K562 (cell line): ENCODE results near the gene CACNA1C. TPM values are rescaled to one million over a fixed set of nuclear protein-coding genes. Genes with fewer than 3 reads are reported as not detected.

Experiments used
- ATAC-seq: fragments of 200-7000 bp; cut with Tn5 transposase; 3 replicates; pipeline ENCODE4 v1.9.1; 2020; ENCODE audit warnings: moderate library complexity
- BruUV-seq: library from RNA; stranded (reverse); fragments of 400-500 nt; replicated peaks from 2 replicates; lab custom pipeline; 2021; lab: Mats Ljungman, UMichigan
- CTCF ChIA-PET: fragments of 300-600 bp; formaldehyde crosslinking; extraction: SDS; loops from one replicate; lab custom pipeline; 2021; ENCODE audit warnings: low intra/inter-chr PET ratio; lab: Yijun Ruan, JAX
- POLR2A ChIA-PET: fragments of 300-600, 350-650 bp; sonication (Branson Sonifier 250); formaldehyde crosslinking; extraction: SDS; loops from one replicate; lab custom pipeline; 2021; ENCODE audit warnings: antibody characterized with exemption, inconsistent platforms; lab: Yijun Ruan, JAX
- DNase-seq, 4 experiments: peaks; one replicate each; pipeline versions ENCODE4 v3.0.0 to v3.0.0-alpha.2; 2011 to 2018; ENCODE audit warnings: low spot score in 3 of 4, mixed read lengths in 3 of 4; ENCODE audit errors: extremely low read depth in 1 of 4
- FAIRE-seq: peaks from 2 replicates; lab custom pipeline; 2011; peaks lifted over from hg19 to GRCh38; lab: Jason Lieb, UNC
- H2AFZ ChIP-seq: 2 replicates; pipeline ENCODE4 v1.6.0; 2011; ENCODE audit warnings: low read depth, low read length, control low read depth, inconsistent platforms
- H3K27ac ChIP-seq: fragments of 200-600 bp; 3 replicates; pipeline ENCODE4 v1.8.0; 2011; ENCODE audit warnings: low read depth, mild to moderate bottlenecking, control low read depth, inconsistent platforms, low read length, moderate library complexity, mixed read lengths; ENCODE audit errors: extremely low read depth
- H3K27me3 ChIP-seq, 2 experiments: fragments of 300-600 bp in 1 of 2; 2 replicates in 1 of 2; 3 replicates in 1 of 2; pipeline versions ENCODE4 v1.6.0 to v1.8.0; 2011; ENCODE audit warnings: inconsistent platforms in 2 of 2, low read length in 2 of 2, mild to moderate bottlenecking in 1 of 2, mixed read lengths in 1 of 2, moderate library complexity in 1 of 2; ENCODE audit not compliant: control insufficient read depth in 2 of 2, insufficient read depth in 2 of 2
- H3K36me3 ChIP-seq: fragments of 300-600 bp; 3 replicates; pipeline ENCODE4 v1.8.0; 2011; ENCODE audit warnings: mild to moderate bottlenecking, low read length, inconsistent platforms; ENCODE audit not compliant: control insufficient read depth, insufficient read depth
- H3K4me1 ChIP-seq, 2 experiments: fragments of 200-600 bp in 1 of 2; replicated peaks in 1 of 2; 2 replicates in 1 of 2; 3 replicates in 1 of 2; pipeline versions ENCODE4 v1.5.1 to v1.8.0; 2011; ENCODE audit warnings: inconsistent platforms in 2 of 2, low read length in 2 of 2, mild to moderate bottlenecking in 1 of 2, mixed read lengths in 1 of 2, moderate library complexity in 1 of 2; ENCODE audit not compliant: control insufficient read depth in 2 of 2, insufficient read depth in 2 of 2
- H3K4me2 ChIP-seq: 2 replicates; pipeline ENCODE4 v1.6.1; 2011; ENCODE audit warnings: low read length, control low read depth, inconsistent platforms, mixed read lengths; ENCODE audit not compliant: insufficient read depth
- H3K4me3 ChIP-seq: fragments of 200-600 bp; sonication (generic), shearing (Covaris generic); 2 replicates; pipeline ENCODE4 v1.5.1; 2016; ENCODE audit warnings: control low read depth, inconsistent platforms
- H3K79me2 ChIP-seq: fragments of 200-600 bp; 3 replicates; pipeline ENCODE4 v1.8.0; 2011; ENCODE audit warnings: low read length, inconsistent platforms; ENCODE audit not compliant: control insufficient read depth, insufficient read depth
- H3K9ac ChIP-seq, 2 experiments: 2 replicates each; pipeline versions ENCODE4 v1.6.0 to v1.6.1; 2011; ENCODE audit warnings: low read depth in 2 of 2, low read length in 2 of 2, control low read depth in 1 of 2, inconsistent platforms in 1 of 2, mild to moderate bottlenecking in 1 of 2, mixed read lengths in 1 of 2; ENCODE audit not compliant: insufficient read depth in 1 of 2
- H3K9me1 ChIP-seq: one replicate; pipeline ENCODE4 v1.6.0; 2011; ENCODE audit warnings: inconsistent platforms, mild to moderate bottlenecking, low read length, moderate library complexity; ENCODE audit not compliant: control insufficient read depth, insufficient read depth
- H3K9me3 ChIP-seq: replicated peaks from 2 replicates; pipeline ENCODE4 v1.5.1; 2011; ENCODE audit warnings: low read depth, low read length, inconsistent platforms; ENCODE audit not compliant: control insufficient read depth, insufficient read depth
- H4K20me1 ChIP-seq: replicated peaks from 2 replicates; pipeline ENCODE4 v1.6.1; 2011; ENCODE audit warnings: low read length, inconsistent platforms, mixed read lengths; ENCODE audit not compliant: control insufficient read depth, insufficient read depth
- EP400 ChIP-seq: fragments of 450-650 bp; IDR thresholded peaks from 2 replicates; pipeline ENCODE4 v1.6.1; 2017; ENCODE audit warnings: antibody characterized with exemption, mild to moderate bottlenecking, moderate library complexity
- KDM1A ChIP-seq, 2 experiments: fragments of 450-650 bp; IDR thresholded peaks; 2 replicates each; pipeline ENCODE4 v1.6.1; 2016; ENCODE audit warnings: mild to moderate bottlenecking in 2 of 2
- LEF1 ChIP-seq: fragments of 450-650 bp; IDR thresholded peaks from 2 replicates; pipeline ENCODE4 v1.6.1; 2016; ENCODE audit warnings: mild to moderate bottlenecking
- PBX2 ChIP-seq, 2 experiments: IDR thresholded peaks in 1 of 2; conservative IDR thresholded peaks in 1 of 2; 2 replicates each; pipeline ENCODE4 v1.6.1; 2016; ENCODE audit warnings: low read depth in 2 of 2, mild to moderate bottlenecking in 1 of 2, missing compliant biosample characterization in 1 of 2, missing genetic modification characterization in 1 of 2, moderate library complexity in 1 of 2
- PHB ChIP-seq: fragments of 250-450 bp; sonication (Bioruptor Pico); IDR thresholded peaks from 2 replicates; pipeline ENCODE4 v1.5.0; 2021
- PPARD ChIP-seq: fragments of 250-450 bp; sonication (Bioruptor Pico); IDR thresholded peaks from 2 replicates; pipeline ENCODE4 v1.8.0; 2022; ENCODE audit warnings: inconsistent platforms, mild to moderate bottlenecking, moderate library complexity
- RUNX1 ChIP-seq: sonication (generic); IDR thresholded peaks from 2 replicates; pipeline ENCODE4 v1.6.1; 2016; ENCODE audit warnings: antibody characterized with exemption, low read depth
- SAFB2 ChIP-seq: fragments of 200-400 bp; formaldehyde crosslinking; IDR thresholded peaks from 2 replicates; pipeline ENCODE4 v1.6.1; 2018; ENCODE audit warnings: borderline replicate concordance, low read length, low read depth, moderate library complexity; ENCODE audit not compliant: severe bottlenecking
- WGBS: fragments of 100-300 bp; shearing (Covaris generic); methylation state at CpG from one replicate; pipeline ENCODE4 v1.1.6; 2016; ENCODE audit warnings: low coverage, mixed read lengths; ENCODE audit not compliant: insufficient coverage; ENCODE audit errors: missing lambda C conversion rate; 5-methylcytosine and 5-hydroxymethylcytosine counted together
- in situ Hi-C: fragments of 300-500 bp; cut with MboI; formaldehyde crosslinking; loops from 4 replicates; pipeline ENCODE4 v1.15.0; 2018; ENCODE audit warnings: inconsistent platforms, mixed read lengths
- intact Hi-C: fragments of 100-400 bp; cut with micrococcal nuclease; formaldehyde crosslinking; loops from 2 replicates; pipeline ENCODE4 v1.14.2; 2022
- polyA plus RNA-seq, 8 experiments: library from polyadenylated mRNA; depleted of rRNA in 4 of 8; stranded (reverse) in 5 of 8; unstranded in 3 of 8; fragments of >200 nt; fragmentation: Nextera tagmentation in 2 of 8; fragmentation: Illumina TruSeq in 1 of 8; extraction: Ambion mirVana in 2 of 8; extraction: Trizol in 1 of 8; gene quantifications; 2 replicates each; pipeline versions ENCODE4 v1.2.1 to v1.2.3, GENCODE V29; 2011 to 2014; ENCODE audit warnings: inconsistent platforms in 1 of 8, missing spikeins in 1 of 8
- total RNA-seq, 7 experiments: library from RNA; depleted of rRNA in 6 of 7; stranded (reverse); fragments of >200 nt in 6 of 7; fragmentation: Illumina TruSeq in 2 of 7; extraction: Trizol in 2 of 7; gene quantifications; 2 replicates each; pipeline versions ENCODE4 v1.2.1 to v1.2.3, GENCODE V29; 2011 to 2021; ENCODE audit warnings: low replicate concordance in 1 of 7

CACNA1C gene
- total and polyA plus RNA-seq, 9 of the 15 experiments (the other 6 are each of a cell fraction or from before 2014, with no cell fraction given): not detected

- in situ Hi-C loops (no loop called here), intact Hi-C loops (no loop called here)
- ATAC-seq (no peak), FAIRE-seq (no peak), DNase-seq (no peak)
- WGBS: 0% methylated on average over 3 of the region's 14 CpGs
- no peak overlapping the region for H3K4me3 ChIP-seq
- no TSS peak for BruUV-seq
- H2AFZ ChIP-seq: no peak overlapping the region
- ChIA-PET POLR2A (no interaction called here), CTCF (no interaction called here)
- H3K27ac ChIP-seq: no peak overlapping the region
- H3K4me1 ChIP-seq: no peaks in the 10 kb centered on the region; a peak in 1 of 5 replicates
- H3K36me3 ChIP-seq: no peaks in the 10 kb centered on the region
- H3K4me2 ChIP-seq: no peak overlapping the region
- peaks cover 0 to 39% of the 10 kb centered on the region in 2 experiments; a peak in 4 of 5 replicates for H3K27me3 ChIP-seq
- H4K20me1 ChIP-seq: no peaks in the 10 kb centered on the region; the same call in 1 of the 2 replicates
- H3K79me2 ChIP-seq: no peaks in the 10 kb centered on the region
- H3K9ac ChIP-seq: no peak overlapping the region
- no peaks in the 10 kb centered on the region for H3K9me1 ChIP-seq
- TF ChIP-seq SAFB2 (no peak), PBX2 (CRISPR knock-in tag; IDR thresholded peaks at IDR 0.05; ENCODE audit: low read depth) (no peak), PBX2 (tag; conservative IDR thresholded peaks at IDR 0.05; ENCODE audit: low read depth) (no peak), KDM1A (IDR thresholded peaks at IDR 0.05) (no peak), EP400 (no peak), LEF1 (no peak), PPARD (CRISPR knock-in tag) (no peak), RUNX1 (no peak), PHB (no peak)
- no peaks in the 10 kb centered on the region for H3K9me3 ChIP-seq
These were observed 409.3 kb downstream of the CACNA1C start for GRCh38 chr12:2462087-2462486.
